GM12891 (cell line): ENCODE data around the gene SRPK3.

Experiments
- POLR2A ChIP-seq: IDR thresholded peaks from 2 replicates; pipeline ENCODE4 v1.6.1; 2011; ENCODE audit warnings: low read depth, low read length, control low read depth
- POLR2AphosphoS5 ChIP-seq: IDR thresholded peaks from 2 replicates; pipeline ENCODE4 v1.6.1; 2011; ENCODE audit warnings: low read depth, low read length, control low read depth
- SPI1 ChIP-seq: IDR thresholded peaks from 2 replicates; pipeline ENCODE4 v1.6.1; 2011; ENCODE audit warnings: low read depth, low read length, control low read depth
- TAF1 ChIP-seq: IDR thresholded peaks from 2 replicates; pipeline ENCODE4 v1.6.1; 2011; ENCODE audit warnings: low read depth, low read length, control low read depth

GRCh38 chrX:153741446-153741845 lies 39.4 kb upstream of the SRPK3 start:
- no peak for TF ChIP-seq SPI1
- TF ChIP-seq TAF1 = no peak
- TF ChIP-seq POLR2AphosphoS5 = no peak
- no peak for TF ChIP-seq POLR2A
